ENCODE results near the gene LAMA1. TPM values are rescaled to one million over a fixed set of nuclear protein-coding genes. Genes with fewer than 3 reads are reported as not detected.

The LAMA1 gene
- polyA plus RNA-seq, 1 donor: 95.7 TPM

DNA sequence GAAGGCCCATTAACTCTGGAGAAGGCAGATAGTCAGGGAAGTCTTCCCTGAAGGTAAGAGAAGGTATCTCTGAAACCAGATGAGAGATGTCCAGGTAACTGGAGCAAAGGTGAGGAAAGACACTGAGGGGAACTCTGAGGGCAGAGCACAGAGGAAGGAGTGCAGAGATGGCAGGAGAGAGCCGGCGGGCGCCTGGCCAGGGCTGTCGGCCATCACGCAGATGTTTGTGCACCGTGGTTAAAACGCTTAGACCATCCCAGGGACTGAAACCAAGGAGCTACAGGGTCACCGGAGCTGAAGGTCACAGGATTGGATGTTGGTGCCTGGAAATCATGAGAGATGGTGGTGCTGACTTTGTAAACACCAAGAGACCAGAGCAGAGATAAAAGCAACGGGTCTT is 55.4 kb downstream of the LAMA1 start:
- DNase-seq: no peak

DNA sequence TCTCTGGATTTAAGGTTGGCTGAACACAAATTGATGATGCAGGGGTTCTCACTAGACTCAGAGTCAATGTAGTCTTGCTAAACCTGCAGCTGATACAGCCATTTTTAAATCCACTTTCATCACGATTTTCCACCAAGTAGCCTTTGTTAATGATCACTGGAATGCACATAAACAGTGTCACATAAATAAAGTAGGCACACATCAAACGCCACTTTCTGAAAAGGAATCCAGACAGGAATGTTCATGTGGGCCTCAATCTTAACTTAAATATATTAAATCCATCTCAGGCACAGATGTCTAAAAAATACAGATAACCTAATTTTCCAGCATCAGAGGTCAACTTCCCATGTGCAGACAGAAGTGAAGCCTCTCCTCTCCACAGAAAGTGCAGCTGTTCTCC is 58.3 kb downstream of the LAMA1 start:
- DNase-seq: no peak

DNA sequence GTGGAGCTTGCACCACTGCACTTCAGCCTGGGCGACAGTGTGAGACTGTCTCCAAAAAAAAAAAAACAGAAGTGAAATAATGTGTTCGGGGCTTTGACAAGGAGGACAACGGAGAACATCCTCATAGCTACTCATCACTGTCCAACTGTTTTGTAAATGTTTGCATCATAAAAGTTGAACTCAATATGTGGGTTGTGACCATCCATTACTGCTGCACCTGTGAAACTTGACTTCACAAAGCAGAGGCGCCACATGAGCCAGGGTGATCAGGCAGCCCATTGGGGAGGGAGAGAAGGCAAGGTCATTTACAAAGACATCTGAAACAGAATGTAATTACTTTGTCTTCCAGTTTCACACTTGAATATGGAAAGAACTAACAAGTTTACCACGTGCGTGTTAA is 61.6 kb downstream of the LAMA1 start:
- DNase-seq: no peak

DNA sequence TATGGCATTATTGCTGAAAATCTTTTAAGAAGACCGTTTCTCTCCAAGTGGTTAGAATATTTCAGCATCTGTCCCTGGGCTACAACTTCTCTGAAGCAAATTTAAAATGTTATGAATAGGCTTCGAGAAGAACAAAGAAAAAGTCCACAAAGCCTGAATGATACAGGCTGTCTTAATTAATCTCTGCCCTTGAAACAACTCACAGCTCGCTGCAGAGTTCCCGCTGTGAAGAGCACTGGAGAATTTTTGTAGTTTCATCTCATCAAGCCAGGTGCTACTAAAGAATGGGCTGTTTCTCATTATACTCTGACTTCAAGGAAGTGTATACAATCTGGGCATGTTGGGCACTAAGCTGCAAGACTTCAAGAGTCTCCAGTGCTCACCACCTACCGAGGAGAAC is 67.6 kb downstream of the LAMA1 start:
- DNase-seq: no peak

DNA sequence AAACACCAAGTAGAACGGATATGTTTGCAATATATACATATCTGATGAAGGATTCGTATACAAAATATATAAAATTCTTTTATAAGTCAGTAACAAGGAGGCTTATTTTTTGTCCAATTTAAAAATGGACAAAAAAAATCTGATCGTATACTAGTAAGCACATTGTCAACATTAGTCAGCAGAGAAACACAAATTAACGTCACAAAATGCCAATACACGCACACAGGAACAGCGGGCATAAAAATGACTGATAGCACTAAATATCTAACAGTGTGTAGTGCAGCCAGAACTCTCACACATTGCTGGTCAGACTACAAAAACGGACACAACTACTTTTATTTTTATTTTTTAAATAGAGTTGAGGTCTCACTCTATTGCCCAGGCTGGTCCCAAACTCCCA is 69.5 kb downstream of the LAMA1 start:
- no peak for DNase-seq

DNA sequence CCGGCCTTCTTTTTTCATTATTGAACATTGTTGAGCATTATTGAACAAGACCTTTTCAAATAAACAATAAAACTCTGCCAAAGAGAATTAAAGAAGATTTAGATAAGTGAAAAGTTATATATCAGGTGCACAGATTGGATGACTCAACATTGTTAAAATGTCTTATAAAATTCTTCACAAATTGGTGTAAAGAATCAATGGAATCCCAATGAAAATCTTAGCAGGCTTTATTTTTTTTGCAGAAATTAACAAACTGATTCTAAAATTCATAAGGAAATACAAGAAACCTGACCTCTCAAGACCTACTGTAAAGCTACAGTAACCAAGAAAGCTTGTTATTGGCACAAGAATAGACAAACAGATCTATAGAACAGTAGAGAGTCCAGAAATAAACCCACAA is 70.3 kb downstream of the LAMA1 start:
- no peak for DNase-seq

DNA sequence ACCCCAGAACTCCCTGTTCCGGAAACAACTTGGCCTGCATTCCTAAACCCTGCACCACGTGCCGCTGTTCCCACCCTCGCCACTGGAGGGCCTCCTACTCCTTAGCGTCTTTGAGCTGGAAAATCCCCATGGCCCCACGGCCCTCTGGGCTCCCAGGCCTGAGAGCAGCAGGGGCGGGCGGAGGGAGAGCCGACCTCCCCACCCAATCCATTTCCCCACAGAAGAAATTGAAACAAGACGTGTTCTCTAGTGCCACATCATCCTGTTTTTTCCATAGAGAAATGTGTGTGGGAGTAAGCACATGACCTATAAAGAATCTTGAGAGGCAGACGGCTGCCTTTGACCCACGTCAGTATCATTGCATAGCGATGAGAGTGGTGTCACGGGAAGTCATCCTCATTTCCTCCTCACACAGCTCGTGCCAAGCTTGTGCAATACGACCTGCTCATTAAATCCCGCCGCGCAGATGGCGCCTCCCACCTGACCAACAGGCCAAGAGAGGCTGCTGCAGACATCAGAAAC is 79.2 kb downstream of the LAMA1 start:
- peak; percentile 78 for DNase-seq

DNA sequence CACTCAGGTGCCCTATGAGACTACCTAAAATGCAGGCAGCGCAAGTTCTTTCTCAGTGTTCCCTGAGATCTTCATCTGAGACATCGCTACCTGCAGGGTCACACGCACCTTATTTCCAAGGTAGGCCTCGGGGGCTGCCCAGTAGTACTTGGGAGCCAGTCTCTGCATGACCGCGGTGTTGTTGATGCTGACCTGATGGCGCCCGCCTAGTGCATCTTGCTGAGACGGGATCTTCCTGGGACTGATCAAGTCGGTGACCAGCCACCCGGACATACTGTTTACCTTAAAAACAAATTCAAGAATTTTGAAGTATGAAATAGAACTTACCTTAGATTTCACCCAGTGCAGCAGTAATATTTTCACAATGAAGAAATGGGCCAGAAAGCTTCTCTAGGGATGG is 80.1 kb downstream of the LAMA1 start:
- DNase-seq: no peak

DNA sequence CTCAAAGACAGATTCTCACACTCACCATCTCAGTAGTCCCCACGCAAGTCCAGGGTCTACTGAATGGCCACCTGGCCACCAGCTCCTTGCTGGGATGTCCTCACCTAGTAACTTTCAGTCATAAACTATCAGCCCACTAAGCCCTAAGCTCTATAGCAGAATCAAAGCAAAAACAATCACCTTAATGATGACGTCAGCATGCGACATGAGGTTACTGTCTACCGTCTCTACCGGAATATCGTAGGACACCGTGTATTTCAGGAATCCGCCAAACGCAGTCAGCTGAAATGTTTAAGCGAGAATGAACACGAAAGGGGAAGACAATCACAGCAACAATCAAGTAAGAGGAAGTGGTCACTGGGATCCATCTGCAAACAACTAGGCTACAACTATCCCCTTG is 81.8 kb downstream of the LAMA1 start:
- no peak for DNase-seq

DNA sequence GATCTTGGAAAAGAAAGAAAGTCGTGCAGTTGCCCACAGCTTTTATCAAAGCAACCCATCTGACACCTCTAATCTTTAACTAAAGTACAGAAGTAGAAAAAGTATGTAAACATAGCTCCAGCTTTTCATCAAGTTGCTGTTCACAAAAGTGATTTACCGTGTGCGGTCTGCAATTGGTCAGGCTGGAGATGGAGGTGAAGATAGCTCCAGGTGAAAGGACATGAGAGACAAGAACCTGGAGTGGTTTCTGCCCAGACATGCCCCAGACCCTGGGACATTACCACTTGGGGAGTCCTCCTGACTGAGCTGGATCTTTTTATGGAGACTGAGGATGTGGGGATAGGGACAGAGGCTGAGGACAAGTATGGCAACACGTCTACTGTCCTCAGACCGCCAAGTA is 82.7 kb downstream of the LAMA1 start:
- DNase-seq: no peak

DNA sequence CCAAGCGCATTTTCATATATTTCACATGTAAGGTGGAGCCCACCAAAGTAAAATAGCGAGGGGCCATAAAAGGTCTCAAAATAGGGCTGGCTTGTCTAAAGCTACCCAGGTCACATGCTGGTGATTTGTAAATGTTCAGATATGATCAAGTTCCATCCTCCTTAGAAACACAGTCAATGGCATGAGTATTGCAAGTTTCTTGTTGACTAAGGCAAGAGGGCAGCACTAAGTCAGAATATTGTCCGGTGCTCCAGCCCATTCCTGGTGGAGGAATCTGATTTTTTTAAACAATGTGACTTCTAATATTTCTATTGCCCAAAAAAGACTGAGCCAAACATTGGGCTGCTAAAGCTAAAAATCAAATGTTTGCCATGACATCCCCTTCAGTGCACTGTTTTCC is 85.1 kb downstream of the LAMA1 start:
- no peak for DNase-seq

DNA sequence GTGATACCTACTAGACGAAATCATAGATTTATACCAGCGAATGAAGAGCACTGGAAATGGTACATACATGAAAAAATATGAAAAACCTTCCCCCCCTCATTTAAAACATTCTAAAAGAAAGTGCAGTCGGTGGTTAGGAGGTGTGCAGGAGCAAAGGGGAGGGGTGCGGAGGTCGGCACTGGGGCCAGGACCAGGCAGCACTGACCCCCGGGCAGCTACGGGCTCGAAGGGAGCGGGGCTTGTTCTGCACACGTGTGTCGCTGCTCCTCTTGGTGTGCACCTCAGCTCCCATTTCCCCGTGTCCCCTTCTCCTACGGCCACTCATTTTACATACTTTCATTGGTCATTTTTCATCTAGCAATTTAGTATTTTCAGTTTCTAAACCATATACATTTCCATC is 89.0 kb downstream of the LAMA1 start:
- DNase-seq: no peak

DNA sequence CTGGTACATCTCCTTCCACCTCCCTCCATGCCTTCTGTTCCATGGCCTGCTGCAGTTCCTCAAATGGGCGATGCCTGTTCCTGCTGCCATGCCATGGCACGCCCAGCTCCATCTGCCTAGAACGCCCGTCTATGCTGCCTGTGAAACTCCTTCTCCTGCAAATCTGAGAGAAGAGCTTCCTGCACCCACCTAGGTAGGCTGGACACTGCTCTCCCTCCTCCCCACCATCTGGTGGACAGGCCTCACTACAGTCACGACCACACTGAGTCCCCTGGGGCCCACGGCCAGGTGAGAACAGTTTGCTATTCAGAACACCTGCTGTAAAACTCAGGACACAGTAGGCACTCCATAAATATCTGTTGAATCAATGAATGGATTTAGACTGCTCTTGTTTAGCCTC is 92.4 kb downstream of the LAMA1 start:
- DNase-seq: no peak

DNA sequence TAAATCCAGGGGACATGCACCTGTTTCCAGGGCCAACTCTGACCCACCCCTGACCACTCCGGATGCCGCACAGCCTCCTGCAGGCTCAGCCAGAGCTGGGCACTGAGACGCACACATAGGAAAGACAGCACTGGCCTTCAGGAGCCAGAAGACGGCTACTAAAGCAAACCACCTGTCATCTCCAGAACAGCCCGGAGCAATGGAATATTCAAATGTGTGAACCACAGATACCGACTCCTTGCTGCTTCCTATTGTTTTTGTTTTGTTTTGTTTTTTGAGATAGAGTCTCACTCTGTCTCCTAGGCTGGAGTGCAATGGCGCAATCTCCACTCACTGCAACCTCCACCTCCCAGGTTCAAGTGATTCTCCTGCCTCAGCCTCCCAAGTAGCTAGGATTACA is 94.0 kb downstream of the LAMA1 start:
- no peak for DNase-seq

DNA sequence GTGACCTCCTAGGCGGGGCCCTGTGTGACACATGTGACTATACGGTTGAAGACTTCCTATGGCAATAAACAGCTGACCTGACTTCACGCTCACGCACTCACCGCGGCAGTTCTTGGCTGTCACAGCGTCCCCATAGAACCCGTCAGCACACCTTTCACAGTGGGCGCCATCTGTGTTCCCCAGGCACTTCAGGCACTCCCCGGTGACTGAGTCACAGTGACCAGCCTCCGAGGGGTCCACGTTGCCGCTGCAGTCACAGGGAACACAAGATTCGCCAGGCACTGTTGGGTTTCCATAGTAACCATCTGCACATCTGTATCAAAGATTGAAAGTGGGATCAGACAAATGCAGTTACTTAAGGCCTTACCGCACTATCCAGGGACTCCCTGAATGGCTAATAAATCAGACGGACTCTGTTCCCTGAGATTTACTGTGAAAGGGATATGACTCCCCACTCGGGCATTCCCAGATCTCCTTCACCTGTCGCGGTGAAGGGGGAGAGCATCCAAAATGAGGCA is 94.5 kb downstream of the LAMA1 start:
- no peak for DNase-seq

DNA sequence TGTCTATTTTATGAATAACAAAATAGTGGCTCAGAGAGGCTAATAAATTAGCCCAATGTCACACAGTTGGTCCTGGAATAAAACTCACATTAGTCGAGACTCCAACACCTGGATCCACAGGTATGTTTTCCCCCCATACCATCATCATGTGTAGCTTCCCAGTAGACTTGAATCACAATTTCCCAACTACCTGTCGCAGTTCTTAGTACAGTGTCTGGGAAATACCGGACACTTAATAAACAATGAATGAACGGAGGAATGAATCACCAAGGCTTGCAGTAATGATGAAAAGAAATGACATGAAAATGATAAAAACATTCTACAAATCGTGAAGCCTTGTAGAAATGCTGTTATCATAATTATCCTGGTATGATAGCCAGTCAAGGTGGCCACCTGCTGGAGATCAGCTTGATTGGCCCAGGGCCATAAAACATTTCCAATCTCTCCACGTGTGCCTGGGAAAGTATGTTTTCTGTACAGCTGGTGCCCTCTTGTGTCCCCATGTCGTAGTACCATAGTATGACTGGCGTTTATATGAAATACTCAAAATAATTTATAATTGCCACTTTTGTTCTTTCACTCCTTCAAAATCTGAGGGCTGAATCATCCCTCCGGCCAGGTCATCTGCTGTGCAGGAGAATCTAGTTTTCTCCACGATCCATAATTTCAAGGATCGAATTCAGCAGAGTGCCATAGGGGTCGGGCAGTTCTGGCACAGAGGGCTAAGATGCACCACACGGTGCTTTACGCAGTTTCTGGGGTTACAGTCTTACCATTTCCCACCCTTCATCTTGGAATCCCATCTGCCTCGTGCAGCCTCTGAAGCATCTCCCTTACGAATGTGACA is 95.4 kb downstream of the LAMA1 start:
- peak; percentile 18 for DNase-seq

DNA sequence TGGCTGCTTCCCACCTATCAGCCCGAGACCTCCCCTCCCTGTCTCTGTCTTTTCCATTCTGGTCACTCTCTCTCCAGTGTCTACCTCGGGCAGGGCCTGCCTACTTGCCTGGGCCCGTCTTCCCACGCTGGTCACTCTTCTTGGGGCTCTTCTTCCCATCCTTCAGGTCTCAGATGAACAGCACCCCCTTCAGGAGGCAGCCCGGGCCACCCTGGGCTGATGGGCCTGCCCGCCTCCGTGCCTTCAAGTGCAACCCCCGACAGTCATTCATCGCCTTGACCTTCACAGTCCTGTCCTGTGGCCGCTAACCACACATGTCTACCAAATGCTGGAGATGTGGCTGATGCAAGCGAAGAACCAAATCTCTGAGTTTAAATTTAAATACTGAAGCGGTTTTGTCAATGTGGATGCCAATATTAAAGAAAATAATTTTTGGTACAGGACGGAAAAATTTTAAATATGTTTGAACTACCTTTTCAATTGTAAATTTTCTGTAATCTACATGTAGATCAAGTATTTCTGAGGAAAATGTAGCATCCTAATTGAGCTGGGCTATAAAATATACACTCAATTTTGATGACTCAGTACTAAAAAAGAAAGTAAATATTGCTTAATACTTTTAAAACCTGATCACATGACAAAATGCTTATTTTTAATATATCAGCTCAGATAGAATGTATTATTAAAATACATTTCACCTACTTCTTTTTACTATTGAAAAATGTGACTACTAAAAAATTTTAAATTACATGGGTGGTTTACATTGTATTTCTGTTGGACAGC is 96.4 kb downstream of the LAMA1 start:
- no peak for DNase-seq

DNA sequence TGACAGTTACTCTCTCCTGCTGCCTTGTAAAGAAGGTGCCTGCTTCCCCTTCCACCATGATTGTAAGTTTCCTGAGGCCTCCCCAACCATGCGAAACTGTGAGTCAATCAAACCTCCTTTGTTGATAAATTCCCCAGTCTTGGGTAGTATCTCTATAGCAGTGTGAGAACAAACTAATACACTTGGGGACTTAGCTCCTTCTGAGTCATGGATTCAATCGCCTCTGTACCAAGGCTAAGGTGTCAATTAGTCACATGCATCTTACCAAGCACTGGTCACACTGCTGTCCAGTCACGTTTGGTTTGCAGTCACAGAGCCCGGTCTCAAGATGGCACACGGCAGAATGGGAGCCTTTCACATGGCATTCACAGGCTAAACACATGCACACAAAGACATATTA is 100.6 kb downstream of the LAMA1 start:
- no peak for DNase-seq

DNA sequence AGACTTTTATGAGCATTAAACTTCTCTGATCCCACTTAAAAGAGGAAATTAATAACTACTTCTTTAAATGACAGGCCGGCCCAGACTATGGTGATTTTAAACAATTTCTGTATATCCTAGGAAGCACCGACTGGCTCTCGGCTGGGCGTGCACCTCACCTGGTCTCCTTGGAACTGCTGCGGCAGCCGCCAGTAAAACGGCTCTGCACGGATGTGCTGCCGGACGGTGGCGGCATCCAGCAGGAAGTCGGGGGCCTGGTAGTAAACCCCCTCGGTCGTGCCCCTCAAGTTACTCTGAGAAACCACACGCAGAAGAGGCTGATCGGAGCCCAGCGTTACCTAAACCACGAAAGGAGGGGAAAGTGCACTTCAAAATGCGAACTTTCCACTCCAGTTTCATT is 106.5 kb downstream of the LAMA1 start:
- no peak for DNase-seq

DNA sequence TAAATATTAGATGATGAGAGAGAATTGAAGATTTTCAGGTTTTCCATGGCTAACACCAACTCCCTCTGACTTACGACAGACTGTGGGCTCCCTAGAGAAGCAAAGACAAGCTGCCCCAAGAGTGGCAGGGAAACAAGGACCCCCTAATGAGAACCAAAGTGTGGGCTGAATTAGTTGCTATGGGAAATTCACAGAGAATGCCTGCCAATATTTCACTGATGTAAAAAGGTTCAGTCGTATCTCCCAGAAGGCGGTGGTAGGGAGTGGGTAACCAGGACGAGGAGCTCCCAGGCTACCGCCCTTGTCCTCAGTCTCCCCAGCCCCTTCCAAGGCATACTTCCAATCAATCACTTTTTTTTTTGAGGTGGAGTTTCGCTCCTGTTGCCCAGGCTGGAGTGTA is 113.6 kb downstream of the LAMA1 start:
- no peak for DNase-seq

DNA sequence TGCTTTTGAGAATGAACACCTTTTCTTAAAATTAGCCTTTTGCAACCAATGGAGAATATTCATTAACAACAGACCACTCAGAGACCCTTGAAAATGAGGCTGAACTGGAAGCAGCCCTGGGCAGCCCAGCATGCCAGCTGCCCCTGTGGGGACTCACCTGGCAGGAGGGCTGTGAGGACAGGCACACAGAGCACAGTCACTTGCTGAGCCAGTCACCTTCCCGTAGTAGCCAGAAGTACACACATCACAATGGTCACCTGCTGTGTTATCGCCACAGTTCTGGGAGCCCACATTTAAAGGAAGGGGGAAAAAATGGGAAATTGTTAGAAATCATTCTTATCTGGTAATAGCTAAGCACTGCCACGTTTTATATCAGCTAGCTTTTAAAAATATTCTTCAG is 115.5 kb downstream of the LAMA1 start:
- no peak for DNase-seq

DNA sequence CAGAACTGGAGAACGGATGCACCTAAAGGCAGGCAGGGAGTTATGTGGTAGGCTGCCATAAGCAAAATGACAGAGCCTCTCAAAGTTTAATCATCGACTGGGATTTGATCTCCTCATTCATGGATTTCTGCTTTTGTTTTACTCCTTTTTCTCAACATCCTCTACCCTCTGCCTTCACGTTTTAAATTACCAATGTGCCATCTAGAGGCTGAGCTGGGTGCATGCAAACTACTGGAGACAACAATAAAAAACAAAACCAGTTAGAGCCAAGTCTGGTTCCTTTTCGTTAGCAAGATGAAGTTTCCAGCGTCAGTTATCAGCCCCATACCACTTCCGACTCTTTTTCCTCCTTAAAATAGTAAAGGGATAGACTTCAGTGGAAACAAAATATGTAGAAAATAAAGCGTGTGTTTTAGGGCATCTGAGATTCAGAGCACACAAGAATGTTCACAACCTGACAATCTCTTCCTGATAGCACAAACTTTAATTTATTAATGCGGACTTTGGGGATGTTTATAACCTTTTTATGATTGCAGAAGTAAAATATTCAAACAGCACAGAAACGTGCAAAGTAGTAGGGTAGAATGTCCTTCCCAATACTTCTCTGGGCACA is 117.0 kb downstream of the LAMA1 start:
- DNase-seq: peak; percentile 22

DNA sequence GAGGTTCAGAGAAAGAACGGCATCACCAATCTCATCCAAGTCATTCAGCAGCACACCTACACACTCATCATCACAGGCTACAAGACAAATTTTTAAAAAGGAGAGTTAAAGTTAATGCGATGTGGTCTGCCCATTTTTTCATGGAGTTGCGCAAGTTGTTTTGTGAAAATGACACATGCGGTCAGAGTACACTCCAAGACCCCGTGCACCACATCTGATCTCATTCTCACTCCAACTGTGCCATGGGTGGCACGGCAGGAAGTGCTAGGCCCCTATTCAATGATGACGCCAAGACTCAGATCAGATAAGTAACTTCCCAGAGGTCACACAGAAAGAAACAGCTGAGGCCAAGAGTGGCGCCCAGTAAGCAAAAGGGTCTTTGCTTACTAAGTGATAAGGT is 119.8 kb downstream of the LAMA1 start:
- no peak for DNase-seq

All from left kidney (tissue), 2 donors.